GM21723 (cell line): ENCODE data around the gene QRICH2.

Experiments used
- ATAC-seq: cut with Tn5 transposase; IDR thresholded peaks from one replicate; pipeline ENCODE4 v1.9.1; 2021; ENCODE audit warnings: mild to moderate bottlenecking, moderate library complexity; ENCODE audit not compliant: unreplicated experiment

QRICH2 gene

GRCh38 chr17:76279742-76280287, 28.3 kb downstream of the QRICH2 start:
- no peak for ATAC-seq

GRCh38 chr17:76278952-76279741, 28.9 kb downstream of the QRICH2 start:
- no peak for ATAC-seq

DNA sequence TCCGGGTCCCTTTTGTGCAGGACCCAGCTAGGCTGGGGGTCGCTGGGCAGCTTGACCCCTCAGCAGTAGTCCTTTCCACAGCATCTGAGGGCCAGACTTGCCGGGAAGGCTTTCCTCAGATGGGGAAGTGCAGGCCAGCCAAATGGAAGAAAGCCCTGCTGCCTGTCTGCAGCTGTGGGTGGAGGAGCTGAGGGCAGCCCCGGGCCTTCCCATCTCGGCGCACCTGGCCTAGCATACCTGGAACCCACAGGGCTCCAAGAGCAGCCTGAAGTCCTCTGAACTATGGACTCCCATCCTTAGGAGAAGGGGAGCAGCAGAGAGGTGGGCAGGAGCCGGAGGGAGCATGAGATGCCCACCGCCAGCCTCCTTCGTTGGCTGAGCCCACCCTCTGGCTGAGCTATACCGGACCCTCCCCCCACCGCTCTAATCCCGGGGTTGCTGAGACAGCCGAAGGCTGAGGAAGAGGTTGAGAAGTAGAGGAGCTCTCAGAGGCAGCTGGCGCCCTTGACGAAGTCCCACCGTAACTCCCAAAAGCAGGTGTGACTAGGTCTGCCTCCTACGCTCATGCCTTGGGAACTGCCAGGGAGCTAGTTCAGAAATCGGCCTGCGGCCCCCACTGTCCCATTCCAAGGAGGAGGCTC, 29.7 kb downstream of the QRICH2 start:
- ATAC-seq: no peak

DNA sequence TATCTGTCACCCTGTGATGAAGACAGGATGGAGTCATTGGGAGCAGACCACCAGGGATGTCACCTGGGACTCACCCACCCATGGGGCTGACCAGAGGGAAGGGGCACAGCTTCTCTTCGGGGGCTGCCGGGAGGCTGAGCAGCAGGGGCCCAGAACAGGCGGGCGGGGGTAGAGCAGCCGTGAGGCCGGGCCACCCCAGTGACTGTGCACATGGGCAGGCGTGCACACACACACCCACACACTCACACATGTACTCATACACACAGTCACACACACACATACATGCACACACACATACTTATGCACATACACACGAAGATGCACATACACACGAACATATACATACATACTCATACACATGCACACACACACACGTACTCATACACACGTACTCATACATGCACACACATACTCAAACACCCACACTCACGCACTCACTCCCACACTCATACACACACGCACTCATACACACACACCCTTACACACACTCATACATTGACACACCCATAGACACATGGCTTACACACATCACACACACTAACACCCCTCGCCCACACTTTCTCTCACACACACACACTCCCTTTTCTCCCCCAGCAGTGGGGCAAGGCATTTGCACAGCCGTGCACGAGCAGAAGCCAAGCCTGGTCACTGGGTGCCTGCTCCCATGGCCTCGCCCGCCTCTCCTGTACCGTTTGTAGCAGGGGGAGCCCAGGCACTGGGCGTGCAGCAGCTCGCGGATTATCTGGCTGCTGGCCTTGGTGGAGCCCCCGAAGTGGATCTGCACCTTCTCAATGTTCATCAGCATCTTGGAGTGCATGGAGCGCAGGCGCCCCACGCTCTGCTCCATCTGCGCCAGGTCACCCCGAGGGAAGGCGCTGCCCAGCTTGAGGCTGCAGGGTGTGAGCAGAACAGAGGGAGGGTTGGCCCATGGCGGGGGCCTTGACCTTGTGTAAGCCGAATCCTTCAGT, 30.5 kb downstream of the QRICH2 start:
- no peak for ATAC-seq

DNA sequence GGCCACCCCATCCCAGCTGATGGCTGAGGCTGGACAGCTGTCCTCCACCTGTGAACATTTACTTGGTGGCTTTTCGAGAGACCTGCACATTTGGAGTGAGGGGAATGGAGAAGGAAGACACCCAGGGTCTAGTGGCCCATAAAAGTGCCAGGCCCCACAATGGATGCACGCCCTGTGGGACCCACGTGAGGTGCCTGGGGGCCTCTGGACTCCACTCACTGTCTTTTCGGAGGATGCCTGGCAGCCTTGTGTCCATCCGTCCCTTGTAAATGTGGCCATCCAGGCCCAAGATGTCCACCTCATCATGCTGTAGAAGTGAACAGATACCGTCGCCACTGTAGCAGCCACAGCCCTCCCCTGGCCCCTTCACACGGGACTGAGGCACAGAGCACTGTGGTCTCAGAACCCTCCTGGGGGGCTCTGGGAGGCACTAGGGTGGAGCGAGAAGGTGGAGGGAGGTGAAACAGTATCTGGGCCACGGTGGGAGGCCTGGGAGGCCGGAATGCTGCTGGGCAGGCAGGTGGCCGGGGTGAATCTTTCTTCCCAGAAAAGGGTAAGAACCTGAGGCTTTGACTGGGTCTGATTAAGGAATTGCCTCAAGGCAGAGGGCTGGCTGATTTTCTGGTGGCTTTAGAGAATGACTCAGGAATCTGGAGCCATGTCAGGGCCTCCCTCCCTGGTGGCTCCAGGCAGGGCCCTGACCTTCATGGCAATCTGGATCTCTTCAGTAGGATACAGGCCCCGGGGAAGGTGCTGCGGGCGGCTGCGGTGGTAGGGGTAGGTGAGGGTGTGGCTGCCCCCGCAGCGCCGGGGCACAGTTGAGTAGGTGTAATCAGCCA, 31.4 kb downstream of the QRICH2 start:
- no peak for ATAC-seq

DNA sequence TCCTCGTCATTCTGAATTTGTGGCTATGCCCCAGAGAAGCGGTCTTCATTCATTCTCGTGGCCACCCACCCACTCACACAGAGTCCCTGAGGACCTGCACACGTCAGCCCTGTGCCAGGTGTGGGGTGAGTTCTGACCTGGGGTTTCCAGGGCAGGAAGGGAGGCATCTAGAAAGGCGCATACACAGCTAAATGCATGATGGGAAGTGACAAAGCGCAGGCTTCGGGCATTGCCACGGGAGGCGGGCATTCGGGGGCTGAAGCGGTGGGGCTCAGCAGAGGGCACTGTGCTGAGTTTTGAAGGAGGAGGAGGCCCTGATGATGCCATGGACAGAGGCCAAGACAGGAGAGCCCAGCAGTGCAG, 32.0 kb downstream of the QRICH2 start:
- ATAC-seq: no peak

DNA sequence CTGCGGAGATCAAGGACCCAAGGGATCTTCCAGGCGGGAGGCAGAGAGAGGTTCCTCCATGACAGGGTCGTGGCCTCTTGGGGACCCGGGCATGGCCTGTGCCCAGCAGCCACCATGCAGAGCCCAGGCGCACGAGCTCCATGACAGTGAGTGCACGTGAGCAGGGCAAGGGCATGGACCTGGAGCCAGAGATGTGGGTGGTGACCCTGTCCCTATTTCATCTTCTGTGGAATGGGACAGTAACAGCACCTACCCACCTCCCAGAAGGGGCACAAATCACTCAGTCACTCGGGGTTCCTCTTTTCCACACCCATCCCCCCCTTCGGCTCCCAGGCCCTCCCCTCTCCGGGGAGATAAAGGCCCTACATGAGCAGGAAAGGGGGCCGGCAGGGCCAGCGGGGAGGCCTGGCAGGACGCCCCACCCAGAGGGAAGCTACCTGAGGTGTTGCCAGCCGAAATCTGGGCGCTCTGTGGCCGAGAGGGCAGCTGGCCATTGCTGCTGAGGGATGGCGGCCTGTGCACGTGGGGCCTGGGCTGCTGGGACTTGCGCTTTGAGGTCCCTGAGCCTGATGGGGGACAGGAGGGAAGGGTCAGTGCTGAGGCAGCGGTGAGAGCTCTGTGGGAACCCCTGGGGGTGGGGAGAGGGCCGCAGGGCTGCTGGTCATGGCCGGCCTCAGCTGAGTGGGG, 32.6 kb downstream of the QRICH2 start:
- ATAC-seq: no peak

- ATAC-seq: no peak
These were observed 33.7 kb downstream of the QRICH2 start for GRCh38 chr17:76274112-76274956.

GRCh38 chr17:76273445-76274111, 34.5 kb downstream of the QRICH2 start:
- ATAC-seq: no peak

GRCh38 chr17:76272541-76273444, 35.3 kb downstream of the QRICH2 start:
- ATAC-seq: peak; percentile 22

- ATAC-seq: peak; percentile 50
These were observed 36.2 kb downstream of the QRICH2 start for GRCh38 chr17:76271669-76272540.

- no peak for ATAC-seq
These were observed 37.1 kb downstream of the QRICH2 start for GRCh38 chr17:76270770-76271668.

- no peak for ATAC-seq
These were observed 37.9 kb downstream of the QRICH2 start for GRCh38 chr17:76270127-76270592.

DNA sequence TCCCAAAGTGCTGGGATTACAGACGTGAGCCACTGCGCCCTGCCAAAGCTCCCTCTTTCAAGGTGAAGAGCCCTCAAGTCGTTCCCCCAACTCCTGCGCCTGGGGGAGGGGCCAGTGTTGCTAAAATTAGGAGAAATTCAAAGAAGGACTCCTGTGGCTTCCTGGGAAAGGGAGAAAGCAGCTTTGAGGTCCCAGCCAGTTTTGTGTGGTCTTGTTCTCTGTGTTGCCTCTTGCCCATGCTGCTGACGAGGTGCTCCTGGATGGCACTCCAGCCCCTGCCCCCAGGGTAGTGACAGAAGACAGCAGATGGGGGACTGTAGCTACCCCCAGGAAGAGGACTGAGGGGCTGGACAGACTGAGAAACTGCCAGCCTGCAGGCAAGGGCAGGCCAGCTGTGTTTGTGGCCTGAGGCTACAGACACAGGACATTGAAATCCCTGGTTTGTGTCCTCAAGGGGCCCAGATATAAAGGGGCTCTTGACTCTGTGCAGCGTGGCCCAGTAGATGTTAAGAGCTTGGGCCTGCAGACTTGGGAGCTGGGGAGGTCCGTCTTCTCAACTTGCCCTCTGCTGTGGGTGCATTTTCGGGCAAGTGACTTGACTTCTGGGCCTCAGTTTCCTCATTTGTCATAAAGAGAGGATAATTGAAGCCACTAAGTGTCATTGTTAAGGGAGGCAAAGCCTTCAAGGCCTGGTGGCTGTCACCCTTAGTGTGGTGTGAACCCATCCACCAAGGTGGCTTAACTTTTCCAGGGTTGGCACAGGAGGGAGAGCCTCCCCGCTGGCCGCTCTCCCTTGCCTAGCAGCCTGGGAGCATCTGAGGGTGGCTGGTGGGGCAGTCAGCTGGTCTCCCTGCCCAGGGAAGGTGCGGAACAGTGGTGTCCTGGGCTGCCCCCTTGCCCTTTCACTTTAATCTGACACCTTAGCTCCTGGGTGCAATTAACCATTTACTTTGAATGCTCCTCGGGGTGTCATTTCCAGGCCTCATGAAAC, 38.8 kb downstream of the QRICH2 start:
- ATAC-seq: no peak
